HepG2 (cell line): ENCODE results near the gene PCP4L1. TPM values are rescaled to one million over a fixed set of nuclear protein-coding genes. Genes with fewer than 3 reads are reported as not detected.

Experiments
- HNRNPL ChIP-seq: fragments of 200-400 bp; formaldehyde crosslinking; IDR thresholded peaks from 2 replicates; pipeline ENCODE4 v1.6.1; 2017; ENCODE audit warnings: mild to moderate bottlenecking, low read depth, low read length
- MIER2 ChIP-seq: IDR thresholded peaks from 2 replicates; pipeline ENCODE4 v1.6.1; 2016; ENCODE audit warnings: missing biosample characterization, missing genetic modification reagents
- POGZ ChIP-seq: sonication (generic); formaldehyde crosslinking; IDR thresholded peaks from 2 replicates; pipeline ENCODE4 v1.4.0; 2020; ENCODE audit warnings: mild to moderate bottlenecking, missing genetic modification reagents
- RARG ChIP-seq: sonication (generic); formaldehyde crosslinking; IDR thresholded peaks from 2 replicates; pipeline ENCODE4 v1.4.0; 2020; ENCODE audit warnings: low read depth, mild to moderate bottlenecking, missing genetic modification reagents
- SNRNP70 ChIP-seq: fragments of 200-400 bp; formaldehyde crosslinking; IDR thresholded peaks from 2 replicates; pipeline ENCODE4 v1.6.1; 2017; ENCODE audit warnings: mild to moderate bottlenecking, low read depth, low read length, moderate library complexity
- ZBTB33 ChIP-seq: sonication (generic); formaldehyde crosslinking; IDR thresholded peaks from 2 replicates; pipeline ENCODE4 v1.4.0; 2020; ENCODE audit warnings: missing genetic modification reagents
- ZFAT ChIP-seq: sonication (generic); formaldehyde crosslinking; conservative IDR thresholded peaks from 2 replicates; pipeline ENCODE4 v1.8.1; 2023; ENCODE audit warnings: missing genetic modification reagents, inconsistent platforms
- ZNF180 ChIP-seq: sonication (generic); formaldehyde crosslinking; IDR thresholded peaks from 2 replicates; pipeline ENCODE4 v1.4.0; 2020; ENCODE audit warnings: low read depth, missing genetic modification reagents, borderline replicate concordance
- ZNF329 ChIP-seq: sonication (generic); formaldehyde crosslinking; IDR thresholded peaks from 2 replicates; pipeline ENCODE4 v1.9.0; 2021; ENCODE audit warnings: low read depth, mild to moderate bottlenecking, missing genetic modification reagents
- ZNF773 ChIP-seq: sonication (generic); formaldehyde crosslinking; IDR thresholded peaks from 2 replicates; pipeline ENCODE4 v1.4.0; 2020; ENCODE audit warnings: missing genetic modification reagents, borderline replicate concordance
- polyA plus RNA-seq, 8 experiments: library from polyadenylated mRNA; depleted of rRNA in 3 of 8; stranded (reverse) in 7 of 8; unstranded in 1 of 8; fragments of >200 nt; fragmentation: Illumina TruSeq in 4 of 8; extraction: Trizol in 4 of 8; gene quantifications; 2 replicates each; pipeline versions ENCODE4 v1.2.1 to v1.2.3, GENCODE V29; 2011 to 2016; ENCODE audit warnings: low read depth in 4 of 8, missing spikeins in 1 of 8, mixed read lengths in 1 of 8; ENCODE audit not compliant: insufficient read depth in 1 of 8
- total RNA-seq, 5 experiments: library from RNA; depleted of rRNA; stranded (reverse); fragments of >200 nt; fragmentation: Illumina TruSeq; extraction: Trizol; gene quantifications; 2 replicates each; pipeline ENCODE4 v1.2.3, GENCODE V29; 2016; ENCODE audit warnings: low read depth in 1 of 5
- TF ChIP-seq, protein P1 (sequence below): sonication (generic); formaldehyde crosslinking; IDR thresholded peaks from 2 replicates; pipeline ENCODE4 v1.5.1; 2020; ENCODE audit warnings: mild to moderate bottlenecking, moderate library complexity, missing genetic modification reagents
- TF ChIP-seq, protein P2 (sequence below): sonication (generic); formaldehyde crosslinking; IDR thresholded peaks from one replicate; pipeline ENCODE4 v1.5.1; 2020; ENCODE audit warnings: mild to moderate bottlenecking, missing genetic modification reagents; ENCODE audit errors: not compliant biosample characterization
- TF ChIP-seq, protein P3 (sequence below): sonication (generic); formaldehyde crosslinking; IDR thresholded peaks from 2 replicates; pipeline ENCODE4; 2020; ENCODE audit warnings: missing genetic modification reagents, mild to moderate bottlenecking, borderline replicate concordance

The PCP4L1 gene
- total and polyA plus RNA-seq, 2 of the 13 experiments (the other 11 are each of a cell fraction or from before 2014, with no cell fraction given), result 0.28 TPM; not detected in 1

DNA sequence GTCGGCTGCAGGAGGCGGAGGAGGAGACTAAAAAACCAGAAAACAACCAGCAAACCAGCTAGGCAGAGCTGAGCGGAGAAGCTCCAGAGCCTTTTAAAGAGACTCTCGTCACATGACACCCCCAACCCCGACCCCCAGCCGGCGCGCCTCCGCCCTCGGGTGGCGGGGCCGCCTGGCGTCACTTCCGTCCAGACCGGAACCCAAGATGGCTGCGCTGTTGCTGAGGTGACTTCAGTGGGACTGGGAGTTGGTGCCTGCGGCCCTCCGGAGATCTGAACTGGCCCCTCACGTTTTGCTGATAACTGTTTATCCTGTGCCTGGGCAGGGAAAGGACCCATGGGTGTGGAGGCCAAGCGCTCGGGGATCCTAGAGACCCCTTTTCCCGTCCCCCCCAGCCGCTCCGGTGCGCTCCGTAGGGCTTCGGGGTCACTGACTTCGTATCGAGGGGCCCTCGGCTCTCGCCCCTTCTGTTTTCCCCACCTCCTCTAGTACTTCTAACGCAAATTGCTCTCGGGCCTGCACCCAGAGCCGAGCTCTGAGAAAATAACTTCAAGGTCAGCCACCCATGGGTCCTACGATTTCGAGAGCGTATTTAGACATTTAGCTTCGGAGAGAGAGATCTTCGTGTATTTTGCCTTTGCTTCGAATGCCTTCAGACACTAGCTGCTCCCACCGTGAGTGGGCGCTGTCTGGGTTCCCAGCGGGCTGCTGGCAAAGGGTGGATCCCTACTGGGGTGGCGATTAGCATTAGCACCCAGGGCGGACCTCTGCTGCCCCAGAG is 55.8 kb downstream of the PCP4L1 start, which contains the start of gene SDHC (continued):
- peak; percentile 66; the same call in 1 of the 2 replicates for TF ChIP-seq POGZ (CRISPR knock-in tag)
- no peak for TF ChIP-seq ZFAT (CRISPR knock-in tag)
- TF ChIP-seq SNRNP70, result no peak
- TF ChIP-seq, protein P1, sequence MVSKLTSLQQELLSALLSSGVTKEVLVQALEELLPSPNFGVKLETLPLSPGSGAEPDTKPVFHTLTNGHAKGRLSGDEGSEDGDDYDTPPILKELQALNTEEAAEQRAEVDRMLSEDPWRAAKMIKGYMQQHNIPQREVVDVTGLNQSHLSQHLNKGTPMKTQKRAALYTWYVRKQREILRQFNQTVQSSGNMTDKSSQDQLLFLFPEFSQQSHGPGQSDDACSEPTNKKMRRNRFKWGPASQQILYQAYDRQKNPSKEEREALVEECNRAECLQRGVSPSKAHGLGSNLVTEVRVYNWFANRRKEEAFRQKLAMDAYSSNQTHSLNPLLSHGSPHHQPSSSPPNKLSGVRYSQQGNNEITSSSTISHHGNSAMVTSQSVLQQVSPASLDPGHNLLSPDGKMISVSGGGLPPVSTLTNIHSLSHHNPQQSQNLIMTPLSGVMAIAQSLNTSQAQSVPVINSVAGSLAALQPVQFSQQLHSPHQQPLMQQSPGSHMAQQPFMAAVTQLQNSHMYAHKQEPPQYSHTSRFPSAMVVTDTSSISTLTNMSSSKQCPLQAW, result peak; percentile 44; the same call in 1 of the 2 replicates
- TF ChIP-seq, protein P2, sequence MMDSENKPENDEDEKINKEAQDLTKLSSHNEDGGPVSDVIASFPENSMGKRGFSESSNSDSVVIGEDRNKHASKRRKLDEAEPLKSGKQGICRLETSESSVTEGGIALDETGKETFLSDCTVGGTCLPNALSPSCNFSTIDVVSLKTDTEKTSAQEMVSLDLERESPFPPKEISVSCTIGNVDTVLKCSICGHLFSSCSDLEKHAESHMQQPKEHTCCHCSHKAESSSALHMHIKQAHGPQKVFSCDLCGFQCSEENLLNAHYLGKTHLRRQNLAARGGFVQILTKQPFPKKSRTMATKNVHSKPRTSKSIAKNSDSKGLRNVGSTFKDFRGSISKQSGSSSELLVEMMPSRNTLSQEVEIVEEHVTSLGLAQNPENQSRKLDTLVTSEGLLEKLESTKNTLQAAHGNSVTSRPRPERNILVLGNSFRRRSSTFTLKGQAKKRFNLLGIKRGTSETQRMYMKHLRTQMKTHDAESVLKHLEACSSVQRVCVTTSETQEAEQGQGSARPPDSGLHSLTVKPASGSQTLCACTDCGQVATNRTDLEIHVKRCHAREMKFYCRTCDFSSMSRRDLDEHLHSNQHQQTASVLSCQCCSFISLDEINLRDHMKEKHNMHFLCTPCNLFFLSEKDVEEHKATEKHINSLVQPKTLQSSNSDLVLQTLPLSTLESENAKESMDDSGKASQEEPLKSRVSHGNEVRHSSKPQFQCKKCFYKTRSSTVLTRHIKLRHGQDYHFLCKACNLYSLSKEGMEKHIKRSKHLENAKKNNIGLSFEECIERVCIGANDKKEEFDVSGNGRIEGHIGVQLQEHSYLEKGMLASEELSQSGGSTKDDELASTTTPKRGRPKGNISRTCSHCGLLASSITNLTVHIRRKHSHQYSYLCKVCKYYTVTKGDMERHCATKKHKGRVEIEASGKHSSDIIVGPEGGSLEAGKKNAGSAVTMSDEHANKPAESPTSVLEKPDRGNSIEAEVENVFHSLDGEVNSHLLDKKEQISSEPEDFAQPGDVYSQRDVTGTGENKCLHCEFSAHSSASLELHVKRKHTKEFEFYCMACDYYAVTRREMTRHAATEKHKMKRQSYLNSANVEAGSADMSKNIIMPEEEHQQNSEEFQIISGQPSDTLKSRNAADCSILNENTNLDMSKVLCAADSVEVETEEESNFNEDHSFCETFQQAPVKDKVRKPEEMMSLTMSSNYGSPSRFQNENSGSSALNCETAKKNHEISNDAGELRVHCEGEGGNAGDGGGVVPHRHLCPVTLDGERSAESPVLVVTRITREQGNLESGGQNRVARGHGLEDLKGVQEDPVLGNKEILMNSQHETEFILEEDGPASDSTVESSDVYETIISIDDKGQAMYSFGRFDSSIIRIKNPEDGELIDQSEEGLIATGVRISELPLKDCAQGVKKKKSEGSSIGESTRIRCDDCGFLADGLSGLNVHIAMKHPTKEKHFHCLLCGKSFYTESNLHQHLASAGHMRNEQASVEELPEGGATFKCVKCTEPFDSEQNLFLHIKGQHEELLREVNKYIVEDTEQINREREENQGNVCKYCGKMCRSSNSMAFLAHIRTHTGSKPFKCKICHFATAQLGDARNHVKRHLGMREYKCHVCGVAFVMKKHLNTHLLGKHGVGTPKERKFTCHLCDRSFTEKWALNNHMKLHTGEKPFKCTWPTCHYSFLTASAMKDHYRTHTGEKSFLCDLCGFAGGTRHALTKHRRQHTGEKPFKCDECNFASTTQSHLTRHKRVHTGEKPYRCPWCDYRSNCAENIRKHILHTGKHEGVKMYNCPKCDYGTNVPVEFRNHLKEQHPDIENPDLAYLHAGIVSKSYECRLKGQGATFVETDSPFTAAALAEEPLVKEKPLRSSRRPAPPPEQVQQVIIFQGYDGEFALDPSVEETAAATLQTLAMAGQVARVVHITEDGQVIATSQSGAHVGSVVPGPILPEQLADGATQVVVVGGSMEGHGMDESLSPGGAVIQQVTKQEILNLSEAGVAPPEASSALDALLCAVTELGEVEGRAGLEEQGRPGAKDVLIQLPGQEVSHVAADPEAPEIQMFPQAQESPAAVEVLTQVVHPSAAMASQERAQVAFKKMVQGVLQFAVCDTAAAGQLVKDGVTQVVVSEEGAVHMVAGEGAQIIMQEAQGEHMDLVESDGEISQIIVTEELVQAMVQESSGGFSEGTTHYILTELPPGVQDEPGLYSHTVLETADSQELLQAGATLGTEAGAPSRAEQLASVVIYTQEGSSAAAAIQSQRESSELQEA (CRISPR knock-in tag), result no peak
- TF ChIP-seq MIER2 (CRISPR knock-in tag), result no peak
- TF ChIP-seq ZNF773 (CRISPR knock-in tag), result no peak
- TF ChIP-seq HNRNPL, result no peak
- TF ChIP-seq ZBTB33, result no peak
- TF ChIP-seq, protein P3, sequence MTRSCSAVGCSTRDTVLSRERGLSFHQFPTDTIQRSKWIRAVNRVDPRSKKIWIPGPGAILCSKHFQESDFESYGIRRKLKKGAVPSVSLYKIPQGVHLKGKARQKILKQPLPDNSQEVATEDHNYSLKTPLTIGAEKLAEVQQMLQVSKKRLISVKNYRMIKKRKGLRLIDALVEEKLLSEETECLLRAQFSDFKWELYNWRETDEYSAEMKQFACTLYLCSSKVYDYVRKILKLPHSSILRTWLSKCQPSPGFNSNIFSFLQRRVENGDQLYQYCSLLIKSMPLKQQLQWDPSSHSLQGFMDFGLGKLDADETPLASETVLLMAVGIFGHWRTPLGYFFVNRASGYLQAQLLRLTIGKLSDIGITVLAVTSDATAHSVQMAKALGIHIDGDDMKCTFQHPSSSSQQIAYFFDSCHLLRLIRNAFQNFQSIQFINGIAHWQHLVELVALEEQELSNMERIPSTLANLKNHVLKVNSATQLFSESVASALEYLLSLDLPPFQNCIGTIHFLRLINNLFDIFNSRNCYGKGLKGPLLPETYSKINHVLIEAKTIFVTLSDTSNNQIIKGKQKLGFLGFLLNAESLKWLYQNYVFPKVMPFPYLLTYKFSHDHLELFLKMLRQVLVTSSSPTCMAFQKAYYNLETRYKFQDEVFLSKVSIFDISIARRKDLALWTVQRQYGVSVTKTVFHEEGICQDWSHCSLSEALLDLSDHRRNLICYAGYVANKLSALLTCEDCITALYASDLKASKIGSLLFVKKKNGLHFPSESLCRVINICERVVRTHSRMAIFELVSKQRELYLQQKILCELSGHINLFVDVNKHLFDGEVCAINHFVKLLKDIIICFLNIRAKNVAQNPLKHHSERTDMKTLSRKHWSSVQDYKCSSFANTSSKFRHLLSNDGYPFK (CRISPR knock-in tag), result peak; percentile 59; the same call in 1 of the 2 replicates
- TF ChIP-seq RARG (CRISPR knock-in tag), result no peak
- no peak for TF ChIP-seq ZNF329
- TF ChIP-seq ZNF180 (CRISPR knock-in tag), result no peak
